ENCODE measurements around the gene VPS52. TPM values are rescaled to one million over a fixed set of nuclear protein-coding genes. Genes with fewer than 3 reads are reported as not detected.
"Not testable (repeated sequence)": the region's sequence is repeated elsewhere in the genome, so short reads cannot be mapped to it uniquely, and the experiment has no call there.

The VPS52 gene
- polyA plus RNA-seq, 1 donor, result 47.3 TPM

- no peak for DNase-seq
Measured at GRCh38 chr6:33301877-33302276, 30.2 kb upstream of the VPS52 start.

GRCh38 chr6:33299237-33299944 is 27.7 kb upstream of the VPS52 start:
- DNase-seq, result peak; percentile 94

GRCh38 chr6:33298773-33299236 is 27.1 kb upstream of the VPS52 start, which contains the start of gene RGL2:
Gene RGL2 (minus strand): TSS chr6:33298942. CDS start chr6:33298610, 332 bp downstream.
- DNase-seq, result peak; percentile 84

GRCh38 chr6:33297956-33298772 is 26.5 kb upstream of the VPS52 start:
- peak; percentile 83 for DNase-seq

- DNase-seq, result no peak
Measured at GRCh38 chr6:33297406-33297955, 25.8 kb upstream of the VPS52 start.

GRCh38 chr6:33296797-33297405 is 25.2 kb upstream of the VPS52 start:
- no peak for DNase-seq

GRCh38 chr6:33295621-33296369 is 24.1 kb upstream of the VPS52 start:
- no peak for DNase-seq

- DNase-seq, result no peak
Measured at GRCh38 chr6:33294086-33294823, 22.6 kb upstream of the VPS52 start.

GRCh38 chr6:33292996-33293682 is 21.5 kb upstream of the VPS52 start:
- DNase-seq, result no peak

- no peak for DNase-seq
Measured at GRCh38 chr6:33290459-33290858, 18.8 kb upstream of the VPS52 start.

GRCh38 chr6:33289784-33290315 is 18.2 kb upstream of the VPS52 start:
- DNase-seq, result no peak

- DNase-seq, result peak; percentile 91
Measured at GRCh38 chr6:33288921-33289783, 17.5 kb upstream of the VPS52 start, which contains the start of the genes PFDN6 and WDR46. Gene PFDN6 (plus strand): TSS chr6:33289601. CDS start chr6:33289857, 256 bp downstream. Gene WDR46 (minus strand): TSS chr6:33289239. CDS start chr6:33289170, 69 bp downstream.

- DNase-seq, result no peak
Measured at GRCh38 chr6:33288141-33288920, 16.7 kb upstream of the VPS52 start.

- DNase-seq, result no peak
Measured at GRCh38 chr6:33286946-33287914, 15.6 kb upstream of the VPS52 start.

GRCh38 chr6:33285214-33285613 is 13.5 kb upstream of the VPS52 start:
- not testable (repeated sequence) for DNase-seq

- DNase-seq, result no peak
Measured at GRCh38 chr6:33280539-33280938, 8.9 kb upstream of the VPS52 start.

- no peak for DNase-seq
Measured at GRCh38 chr6:33279971-33280511, 8.4 kb upstream of the VPS52 start.

Measured in hindlimb muscle (tissue), 1 donor.